Stimulated activated CD4-positive, alpha-beta T cell treated with anti-CD3 and anti-CD28 coated beads, Interleukin-4, amount 100 ng/mL, for 1 hour (primary cell): Measurements from ENCODE around the gene CCDC69.
A peak's percentile ranks its signal among the peaks of the same experiment; 100 is the strongest.
"Not testable (repeated sequence)": the region's sequence is repeated elsewhere in the genome, so short reads cannot be mapped to it uniquely, and the experiment has no call there.

ENCODE experiments used
- DNase-seq: peaks from one replicate; pipeline ENCODE4 v3.0.0-alpha.2; 2020

CCDC69 gene

GRCh38 chr5:151219789-151220188 is 4.1 kb downstream of the CCDC69 start:
- DNase-seq, result no peak

DNA sequence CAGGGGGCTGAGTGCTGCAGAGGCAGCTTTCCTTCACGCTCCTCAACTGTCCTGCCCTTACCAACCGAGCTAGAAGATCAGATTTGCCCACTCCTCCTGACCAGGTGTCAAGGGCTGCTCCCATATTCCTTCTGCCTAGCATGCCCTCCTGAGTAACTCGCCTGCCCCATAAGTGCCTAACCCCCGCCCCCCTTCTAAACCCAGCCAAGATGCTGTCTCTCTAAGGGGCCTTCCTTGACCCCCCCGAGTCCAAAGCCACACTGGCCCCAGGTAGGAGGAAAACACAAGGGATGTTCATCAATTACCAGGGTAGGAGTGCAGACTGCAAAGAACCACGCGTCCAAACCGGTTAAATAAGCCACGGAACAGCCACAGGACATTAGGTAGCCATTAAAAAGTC is 4.8 kb downstream of the CCDC69 start:
- no peak for DNase-seq

- DNase-seq, result no peak
Observed at GRCh38 chr5:151218177-151218576, 5.7 kb downstream of the CCDC69 start.

GRCh38 chr5:151216781-151217180 is 7.1 kb downstream of the CCDC69 start:
- no peak for DNase-seq

- DNase-seq, result no peak
Observed at GRCh38 chr5:151215546-151215880, 8.4 kb downstream of the CCDC69 start.

GRCh38 chr5:151214614-151215545 is 9.0 kb downstream of the CCDC69 start:
- no peak for DNase-seq

- peak; percentile 77 for DNase-seq
Observed at GRCh38 chr5:151213803-151214613, 9.9 kb downstream of the CCDC69 start.

GRCh38 chr5:151212406-151212798 is 11.5 kb downstream of the CCDC69 start:
- no peak for DNase-seq

GRCh38 chr5:151208481-151208914 is 15.4 kb downstream of the CCDC69 start:
- DNase-seq, result no peak

DNA sequence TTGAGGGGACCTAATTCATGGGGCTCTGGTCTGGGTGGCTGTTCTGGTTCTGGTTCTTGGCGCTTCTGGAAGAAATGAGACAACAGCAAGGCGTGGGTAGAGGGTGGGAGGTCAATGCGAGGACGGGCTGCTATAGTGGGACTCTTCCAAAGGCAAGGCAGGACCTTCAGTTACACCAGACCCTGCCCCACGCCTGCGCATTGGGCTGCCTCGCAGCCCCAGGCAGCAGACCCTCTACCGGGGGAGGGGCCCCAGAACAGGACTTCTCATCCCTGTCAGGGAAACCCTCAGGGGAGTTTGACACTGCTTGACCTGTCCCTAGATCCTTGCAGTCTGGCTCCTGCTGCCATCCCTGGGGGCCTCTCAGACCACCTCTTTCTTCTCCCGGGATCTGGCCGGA is 18.5 kb downstream of the CCDC69 start:
- no peak for DNase-seq

DNA sequence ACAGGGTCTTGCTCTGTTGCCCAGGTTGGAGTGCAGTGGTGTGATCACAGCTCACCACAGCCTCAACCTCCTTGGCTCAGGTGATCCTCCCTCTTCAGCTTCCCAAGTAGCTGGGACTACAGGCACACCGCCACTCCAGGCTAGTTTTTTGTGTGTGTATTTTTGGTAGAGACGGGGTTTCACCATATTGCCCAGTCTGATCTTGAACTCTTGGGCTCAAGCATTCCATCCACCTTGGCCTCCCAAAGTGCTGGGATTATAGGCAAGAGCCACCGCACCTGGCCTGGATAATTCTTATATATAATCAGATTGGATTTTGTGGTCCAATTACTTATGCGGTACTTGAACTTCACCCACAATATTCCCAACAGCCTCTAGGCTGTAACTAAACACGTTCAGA is 19.8 kb downstream of the CCDC69 start:
- no peak for DNase-seq

- DNase-seq, result no peak
Observed at GRCh38 chr5:151202381-151203139, 21.3 kb downstream of the CCDC69 start.

DNA sequence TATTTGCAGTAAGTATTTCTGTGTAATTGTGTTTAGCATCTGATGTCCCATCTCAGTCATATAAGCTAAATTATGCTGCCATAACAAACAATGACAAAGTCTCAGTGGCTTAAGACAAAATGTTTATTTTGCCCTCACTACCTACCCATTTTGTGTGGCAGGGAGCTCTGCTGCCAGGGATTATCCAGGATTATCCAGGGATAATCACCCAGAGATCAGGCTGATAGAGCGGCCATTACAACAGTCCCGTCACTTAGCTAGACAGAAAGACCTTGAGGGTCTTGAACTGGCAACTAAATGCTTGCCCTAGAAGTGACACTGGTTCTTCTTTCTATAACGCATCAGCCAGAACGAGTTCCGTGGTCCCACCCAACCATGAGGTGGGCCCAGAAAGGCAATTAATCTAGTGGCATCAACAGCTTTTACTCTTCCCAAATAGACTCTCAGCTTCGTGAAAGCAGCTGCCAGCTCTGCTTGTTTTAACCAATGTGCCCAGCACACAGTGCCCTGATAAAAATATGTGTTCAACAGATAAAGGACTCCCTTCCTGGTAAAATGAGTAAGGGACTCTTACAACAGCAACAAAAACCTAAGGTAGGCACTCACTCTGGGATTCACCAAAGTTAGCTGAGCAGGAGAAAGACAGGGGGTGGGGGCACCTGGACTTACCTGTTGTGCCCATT is 22.8 kb downstream of the CCDC69 start:
- DNase-seq, result no peak

GRCh38 chr5:151199581-151200185 is 24.2 kb downstream of the CCDC69 start:
- DNase-seq, result no peak

DNA sequence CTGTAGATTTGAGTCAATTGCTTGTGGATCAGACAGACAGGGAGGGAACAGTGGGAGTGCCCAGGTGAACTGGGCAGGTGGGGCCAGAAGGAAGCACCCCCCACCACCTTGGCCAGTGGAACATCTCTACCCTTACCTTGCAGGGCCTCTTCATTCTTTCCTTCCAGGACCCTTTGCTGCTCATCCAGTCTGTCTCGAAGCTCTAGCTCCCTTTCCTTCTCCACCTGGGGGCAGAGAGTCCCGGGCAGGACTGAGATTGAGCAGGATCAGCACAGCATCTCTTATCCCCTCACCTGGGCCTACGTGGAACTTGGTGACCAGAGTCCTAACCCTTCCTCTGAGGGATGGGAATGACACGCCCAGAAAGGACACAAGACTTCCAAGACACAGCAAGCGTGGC is 25.0 kb downstream of the CCDC69 start:
- no peak for DNase-seq

DNA sequence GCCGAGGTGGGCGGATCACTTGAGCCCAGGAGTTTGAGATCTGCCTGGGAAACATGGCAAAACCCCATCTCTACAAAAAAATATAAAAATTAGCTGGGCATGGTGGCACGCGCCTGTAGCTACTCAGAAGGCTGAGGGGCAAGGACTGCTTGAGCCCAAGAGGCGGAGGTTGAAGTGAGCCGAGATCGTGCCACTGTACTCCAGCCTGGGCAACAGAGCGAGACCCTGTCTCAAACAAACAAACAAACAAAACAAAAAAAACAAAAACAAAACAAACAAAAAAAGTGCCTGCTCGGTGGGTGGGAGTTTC is 26.6 kb downstream of the CCDC69 start:
- not testable (repeated sequence) for DNase-seq

DNA sequence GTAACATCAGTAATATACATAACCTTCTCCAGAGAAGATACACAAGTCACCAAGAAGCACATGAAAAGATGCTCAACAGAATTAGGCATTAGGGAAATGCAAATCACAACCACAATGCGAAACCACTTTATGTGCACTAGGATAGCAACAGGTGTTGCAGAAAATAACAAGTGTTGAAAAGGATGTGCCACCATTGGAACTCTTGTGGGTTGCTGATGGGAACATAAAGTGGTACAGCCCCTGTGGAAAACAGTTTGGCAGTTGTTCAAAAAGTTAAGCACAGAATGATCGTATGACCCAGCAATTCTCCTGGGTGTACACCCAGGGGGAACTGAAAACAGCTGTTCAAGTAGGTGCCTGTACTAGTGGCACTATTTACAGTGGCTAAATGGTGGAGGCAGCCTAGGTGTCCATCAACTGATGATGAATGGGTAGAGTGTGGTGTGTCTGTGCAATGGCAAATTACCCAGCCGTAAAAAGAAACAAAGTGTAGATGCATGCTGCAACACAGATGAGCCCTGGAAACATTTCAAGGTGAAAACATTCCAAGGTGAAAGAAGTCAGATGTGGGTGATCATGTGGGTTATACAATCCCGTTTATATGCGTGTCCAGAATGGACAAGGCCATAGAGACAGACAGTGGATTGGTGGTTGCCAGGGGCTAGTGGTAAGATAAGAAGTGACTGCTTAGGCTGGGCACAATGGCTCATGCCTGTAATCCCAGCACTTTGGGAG is 27.2 kb downstream of the CCDC69 start:
- no peak for DNase-seq

- no peak for DNase-seq
Observed at GRCh38 chr5:151195622-151196021, 28.3 kb downstream of the CCDC69 start.

GRCh38 chr5:151192626-151193025 is 31.3 kb downstream of the CCDC69 start:
- DNase-seq, result no peak

DNA sequence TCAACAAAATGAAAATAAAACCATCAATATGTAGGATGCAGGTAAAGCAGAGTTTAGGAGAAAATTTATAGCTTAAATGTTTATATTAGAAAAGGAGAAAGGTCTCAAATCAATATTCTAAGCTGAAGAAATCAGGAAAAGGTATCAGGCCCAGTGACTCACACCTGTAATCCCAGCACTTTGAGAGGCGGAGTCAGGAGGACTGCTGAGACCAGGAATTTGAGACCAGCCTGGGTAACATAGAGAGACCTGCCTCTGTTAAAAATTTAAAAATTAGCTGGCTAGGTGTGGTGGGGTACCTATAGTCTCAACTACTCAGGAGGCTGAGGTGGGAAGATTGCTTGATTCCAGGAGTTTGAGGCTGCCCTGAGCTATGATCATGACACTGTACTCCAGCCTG is 32.2 kb downstream of the CCDC69 start:
- DNase-seq, result no peak

DNA sequence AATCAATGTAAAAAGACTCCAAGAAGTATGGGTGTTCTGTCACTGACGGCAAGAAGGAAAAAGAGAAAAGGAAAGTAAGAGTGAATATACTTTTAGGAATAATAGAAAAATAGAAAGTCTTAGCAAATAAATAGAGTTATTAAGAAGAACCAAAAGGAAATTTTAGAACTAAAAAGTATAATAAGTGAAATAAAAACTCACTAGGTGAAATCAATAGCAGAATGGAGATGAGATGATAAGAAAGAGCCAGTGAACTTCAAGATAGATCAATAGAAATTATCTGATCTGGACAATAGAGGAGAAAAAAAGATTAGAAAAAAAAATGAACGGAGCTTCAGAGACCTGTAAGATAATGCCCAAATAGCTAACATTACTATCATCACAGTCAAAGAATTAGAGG is 34.7 kb downstream of the CCDC69 start:
- no peak for DNase-seq

GRCh38 chr5:151186538-151186937 is 37.4 kb downstream of the CCDC69 start:
- no peak for DNase-seq
